ENCODE results near the gene MN1.

The MN1 gene

GRCh38 chr22:27801616-27802345 lies at the start of gene MN1:
Gene MN1, minus strand, starts transcription at chr22:27801756. Its CDS starts 1,213 bp downstream, at chr22:27800543.
- no peak for TF ChIP-seq CTCF (conservative IDR thresholded peaks at IDR 0.05)
- H3K27ac ChIP-seq, result no peak within 1 kb of the TSS; the same call in 1 of the 2 replicates

- peak overlapping the region; percentile 76 for H3K27ac ChIP-seq
- no peak for TF ChIP-seq CTCF (conservative IDR thresholded peaks at IDR 0.05)
These were observed 48.5 kb upstream of the MN1 start for GRCh38 chr22:27850000-27850521.

GRCh38 chr22:27848005-27848404 lies 46.4 kb upstream of the MN1 start:
- TF ChIP-seq CTCF (conservative IDR thresholded peaks at IDR 0.05), result no peak

GRCh38 chr22:27846910-27847309 lies 45.4 kb upstream of the MN1 start:
- H3K27ac ChIP-seq, result no peak overlapping the region
- no peak for TF ChIP-seq CTCF (conservative IDR thresholded peaks at IDR 0.05)

More at GRCh38 chr22:27848005-27848404, 46.4 kb upstream of the MN1 start:
- H3K27ac ChIP-seq, result 0 out of 2 replicates have a peak overlapping the region, but pooled peaks have one; percentile 76

- H3K27ac ChIP-seq, result no peak overlapping the region
- no peak for TF ChIP-seq CTCF (conservative IDR thresholded peaks at IDR 0.05)
These were observed 44.7 kb upstream of the MN1 start for GRCh38 chr22:27846248-27846757.

GRCh38 chr22:27845644-27846043 lies 44.1 kb upstream of the MN1 start:
- no peak overlapping the region for H3K27ac ChIP-seq
- TF ChIP-seq CTCF (conservative IDR thresholded peaks at IDR 0.05), result no peak

GRCh38 chr22:27844656-27845591 lies 43.4 kb upstream of the MN1 start:
- H3K27ac ChIP-seq, result no peak overlapping the region
- no peak for TF ChIP-seq CTCF (conservative IDR thresholded peaks at IDR 0.05)

All from VCaP (cell line).